Neural progenitor cell (in vitro differentiated cells): ENCODE results near the gene ABO. TPM values are rescaled to one million over a fixed set of nuclear protein-coding genes. Genes with fewer than 3 reads are reported as not detected.
A peak's percentile ranks its signal among the peaks of the same experiment; 100 is the strongest.
"Not testable (repeated sequence)": the region's sequence is repeated elsewhere in the genome, so short reads cannot be mapped to it uniquely, and the experiment has no call there.

ENCODE experiments used
- DNase-seq: peaks from one replicate; pipeline ENCODE4 v3.0.0-alpha.2; 2016; ENCODE audit warnings: low spot score
- H2AFZ ChIP-seq: fragments of 200-600 bp; sonication (generic); replicated peaks from 2 replicates; pipeline ENCODE4 v1.6.1; 2016; ENCODE audit warnings: antibody characterized with exemption
- H3F3A ChIP-seq: fragments of 200-600 bp; sonication (generic); 2 replicates; pipeline ENCODE4 v1.6.1; 2016; ENCODE audit warnings: antibody characterized with exemption, low read depth
- H3K27ac ChIP-seq: fragments of 200-600 bp; sonication (generic); 2 replicates; pipeline ENCODE4 v1.5.1; 2016; ENCODE audit warnings: mild to moderate bottlenecking
- H3K27me3 ChIP-seq: fragments of 200-600 bp; sonication (generic); 2 replicates; pipeline ENCODE4 v1.6.1; 2016; ENCODE audit warnings: mild to moderate bottlenecking, moderate library complexity
- H3K36me3 ChIP-seq: fragments of 200-600 bp; sonication (generic); 2 replicates; pipeline ENCODE4 v1.5.1; 2016
- H3K4me1 ChIP-seq: fragments of 200-600 bp; sonication (generic); 2 replicates; pipeline ENCODE4 v1.6.1; 2016; ENCODE audit warnings: mixed run types
- H3K4me2 ChIP-seq: fragments of 200-600 bp; sonication (generic); 2 replicates; pipeline ENCODE4 v1.6.1; 2016
- H3K4me3 ChIP-seq: fragments of 200-600 bp; sonication (generic); 2 replicates; pipeline ENCODE4 v1.5.1; 2016
- H3K79me2 ChIP-seq: fragments of 200-600 bp; sonication (generic); 2 replicates; pipeline ENCODE4 v1.6.1; 2016; ENCODE audit warnings: low read depth
- H3K9ac ChIP-seq: fragments of 200-600 bp; sonication (generic); 2 replicates; pipeline ENCODE4 v1.6.1; 2016
- H3K9me3 ChIP-seq: fragments of 200-600 bp; sonication (generic); 2 replicates; pipeline ENCODE4 v1.5.1; 2016; ENCODE audit warnings: low read depth
- H4K20me1 ChIP-seq: fragments of 200-600 bp; sonication (generic); 2 replicates; pipeline ENCODE4 v1.6.1; 2016; ENCODE audit warnings: low read depth
- H3K27ac Mint-ChIP-seq: 3 replicates; pipeline ENCODE4 v1.8.0; 2021; ENCODE audit warnings: mixed read lengths
- H3K27me3 Mint-ChIP-seq: 2 replicates; pipeline ENCODE4 v1.8.0; 2022; ENCODE audit warnings: low read depth, mild to moderate bottlenecking, inconsistent platforms, moderate library complexity, mixed read lengths; ENCODE audit not compliant: insufficient read depth
- H3K36me3 Mint-ChIP-seq: 3 replicates; pipeline ENCODE4 v1.8.0; 2021; ENCODE audit warnings: mixed read lengths
- H3K4me1 Mint-ChIP-seq: 3 replicates; pipeline ENCODE4 v1.8.0; 2021; ENCODE audit warnings: mixed read lengths
- H3K4me3 Mint-ChIP-seq: 3 replicates; pipeline ENCODE4 v1.8.0; 2021; ENCODE audit warnings: mild to moderate bottlenecking, moderate library complexity, mixed read lengths
- H3K9me3 Mint-ChIP-seq: 3 replicates; pipeline ENCODE4 v1.8.0; 2020; ENCODE audit warnings: mixed read lengths
- EZH2 ChIP-seq: fragments of 200-600 bp; sonication (generic); IDR thresholded peaks from 2 replicates; pipeline ENCODE4 v1.6.1; 2017; ENCODE audit warnings: antibody characterized with exemption, mild to moderate bottlenecking, moderate library complexity
- EZH2phosphoT487 ChIP-seq: fragments of 200-600 bp; sonication (generic); IDR thresholded peaks from 2 replicates; pipeline ENCODE4 v1.6.1; 2017; ENCODE audit warnings: antibody characterized with exemption
- total RNA-seq: library from RNA; depleted of rRNA; stranded (reverse); fragments of >200 nt; gene quantifications from 2 replicates; pipeline ENCODE4 v1.2.3, GENCODE V29; 2015; ENCODE audit warnings: low replicate concordance
- TF ChIP-seq, protein P1 (sequence below): fragments of 200-600 bp; sonication (generic); IDR thresholded peaks from 2 replicates; pipeline ENCODE4 v1.5.1; 2017; ENCODE audit warnings: antibody characterized with exemption, mild to moderate bottlenecking

The ABO gene
- total RNA-seq, 1 donor from 2014 or later, result not detected

DNA sequence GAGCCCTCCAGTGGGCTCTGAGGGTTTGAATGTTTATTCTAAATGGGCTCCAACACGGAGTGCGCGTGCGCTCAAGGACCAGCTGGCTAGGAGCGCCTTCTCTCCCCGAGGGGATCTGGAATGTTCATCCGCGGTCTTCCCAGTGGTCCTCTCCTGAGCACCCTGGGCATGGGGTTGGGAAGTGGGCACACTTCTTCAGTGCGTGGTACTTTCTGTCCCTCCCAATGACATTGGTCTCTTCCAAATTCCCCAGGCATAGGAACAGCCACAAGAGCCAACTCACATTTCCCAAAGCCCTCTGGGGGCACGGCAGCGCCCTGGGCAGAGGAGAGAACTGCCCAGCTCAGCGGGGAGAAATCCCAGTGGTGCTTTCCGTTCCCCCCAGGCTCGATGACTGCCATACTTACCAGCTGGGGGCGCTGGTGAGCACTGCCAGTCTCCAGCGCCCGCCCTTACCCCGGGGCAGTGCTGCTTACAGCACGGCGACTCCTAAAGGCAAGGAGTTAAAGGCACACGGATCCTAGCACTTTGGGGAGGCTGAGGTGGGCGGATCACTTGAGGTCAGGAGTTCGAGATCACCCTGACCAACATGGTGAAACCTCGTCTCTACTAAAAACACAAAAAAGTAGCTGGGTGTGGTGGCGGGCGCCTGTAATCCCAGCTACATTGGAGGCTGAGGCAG, 36.0 kb downstream of the ABO start:
- H3K36me3 ChIP-seq, result no peaks in the 10 kb centered on the region
- Mint-ChIP-seq H3K4me3 (peak overlapping the region; percentile 78), H3K27me3 (peaks cover 20% of the 10 kb centered on the region), H3K9me3 (peaks cover 2% of the 10 kb centered on the region), H3K27ac (no peak overlapping the region), H3K4me1 (peaks cover 15% of the 10 kb centered on the region), H3K36me3 (no peaks in the 10 kb centered on the region)
- H3K4me1 ChIP-seq, result no peaks in the 10 kb centered on the region
- TF ChIP-seq EZH2phosphoT487, result peak; percentile 28
- TF ChIP-seq, protein P1, sequence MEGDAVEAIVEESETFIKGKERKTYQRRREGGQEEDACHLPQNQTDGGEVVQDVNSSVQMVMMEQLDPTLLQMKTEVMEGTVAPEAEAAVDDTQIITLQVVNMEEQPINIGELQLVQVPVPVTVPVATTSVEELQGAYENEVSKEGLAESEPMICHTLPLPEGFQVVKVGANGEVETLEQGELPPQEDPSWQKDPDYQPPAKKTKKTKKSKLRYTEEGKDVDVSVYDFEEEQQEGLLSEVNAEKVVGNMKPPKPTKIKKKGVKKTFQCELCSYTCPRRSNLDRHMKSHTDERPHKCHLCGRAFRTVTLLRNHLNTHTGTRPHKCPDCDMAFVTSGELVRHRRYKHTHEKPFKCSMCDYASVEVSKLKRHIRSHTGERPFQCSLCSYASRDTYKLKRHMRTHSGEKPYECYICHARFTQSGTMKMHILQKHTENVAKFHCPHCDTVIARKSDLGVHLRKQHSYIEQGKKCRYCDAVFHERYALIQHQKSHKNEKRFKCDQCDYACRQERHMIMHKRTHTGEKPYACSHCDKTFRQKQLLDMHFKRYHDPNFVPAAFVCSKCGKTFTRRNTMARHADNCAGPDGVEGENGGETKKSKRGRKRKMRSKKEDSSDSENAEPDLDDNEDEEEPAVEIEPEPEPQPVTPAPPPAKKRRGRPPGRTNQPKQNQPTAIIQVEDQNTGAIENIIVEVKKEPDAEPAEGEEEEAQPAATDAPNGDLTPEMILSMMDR, result peak; percentile 77
- no peak for TF ChIP-seq EZH2
- no peak overlapping the region for H2AFZ ChIP-seq
- H3K79me2 ChIP-seq, result no peaks in the 10 kb centered on the region
- H3F3A ChIP-seq, result peaks cover 23% of the 10 kb centered on the region
- no peak overlapping the region for H3K27ac ChIP-seq
- H3K9me3 ChIP-seq, result no peaks in the 10 kb centered on the region
- no peak overlapping the region for H3K9ac ChIP-seq
- H3K4me2 ChIP-seq, result peak overlapping the region; percentile 61
- peak; percentile 85 for DNase-seq
- no peaks in the 10 kb centered on the region for H4K20me1 ChIP-seq
- peak overlapping the region; percentile 14 for H3K4me3 ChIP-seq
- H3K27me3 ChIP-seq, result peaks cover 41% of the 10 kb centered on the region

- Histone ChIP-seq H3F3A (peaks cover 23% of the 10 kb centered on the region), H3K79me2 (no peaks in the 10 kb centered on the region), H3K36me3 (no peaks in the 10 kb centered on the region), H3K4me3 (peak overlapping the region; percentile 14), H4K20me1 (no peaks in the 10 kb centered on the region), H3K27ac (no peak overlapping the region), H3K9ac (no peak overlapping the region), H3K9me3 (no peaks in the 10 kb centered on the region), H3K27me3 (peaks cover 36% of the 10 kb centered on the region), H2AFZ (no peak overlapping the region), H3K4me1 (no peaks in the 10 kb centered on the region), H3K4me2 (peak overlapping the region; percentile 61)
- Mint-ChIP-seq H3K4me1 (peaks cover 15% of the 10 kb centered on the region), H3K4me3 (peak overlapping the region; percentile 78), H3K27ac (no peak overlapping the region), H3K9me3 (peaks cover 2% of the 10 kb centered on the region), H3K36me3 (no peaks in the 10 kb centered on the region), H3K27me3 (peaks cover 22% of the 10 kb centered on the region)
- no peak for TF ChIP-seq EZH2phosphoT487
- TF ChIP-seq EZH2, result no peak
- TF ChIP-seq, protein P1, result no peak
- DNase-seq, result peak; percentile 81
These were observed 36.6 kb downstream of the ABO start for GRCh38 chr9:133238272-133238850.

GRCh38 chr9:133237035-133237731, 37.8 kb downstream of the ABO start:
- Mint-ChIP-seq H3K4me1 (peaks cover 15% of the 10 kb centered on the region), H3K27me3 (peaks cover 22% of the 10 kb centered on the region), H3K27ac (no peak overlapping the region), H3K4me3 (peak overlapping the region; percentile 46), H3K36me3 (no peaks in the 10 kb centered on the region), H3K9me3 (peaks cover 2% of the 10 kb centered on the region)
- Histone ChIP-seq H3K27me3 (peaks cover 35% of the 10 kb centered on the region), H3K27ac (no peak overlapping the region), H3K36me3 (no peaks in the 10 kb centered on the region), H3K4me2 (no peak overlapping the region), H3K9ac (no peak overlapping the region), H3K4me1 (no peaks in the 10 kb centered on the region), H4K20me1 (no peaks in the 10 kb centered on the region), H2AFZ (no peak overlapping the region), H3K9me3 (no peaks in the 10 kb centered on the region), H3K79me2 (no peaks in the 10 kb centered on the region), H3F3A (peaks cover 23% of the 10 kb centered on the region), H3K4me3 (no peak overlapping the region)
- TF ChIP-seq EZH2 (no peak), EZH2phosphoT487 (no peak)
- TF ChIP-seq, protein P1, result no peak
- DNase-seq, result no peak

DNA sequence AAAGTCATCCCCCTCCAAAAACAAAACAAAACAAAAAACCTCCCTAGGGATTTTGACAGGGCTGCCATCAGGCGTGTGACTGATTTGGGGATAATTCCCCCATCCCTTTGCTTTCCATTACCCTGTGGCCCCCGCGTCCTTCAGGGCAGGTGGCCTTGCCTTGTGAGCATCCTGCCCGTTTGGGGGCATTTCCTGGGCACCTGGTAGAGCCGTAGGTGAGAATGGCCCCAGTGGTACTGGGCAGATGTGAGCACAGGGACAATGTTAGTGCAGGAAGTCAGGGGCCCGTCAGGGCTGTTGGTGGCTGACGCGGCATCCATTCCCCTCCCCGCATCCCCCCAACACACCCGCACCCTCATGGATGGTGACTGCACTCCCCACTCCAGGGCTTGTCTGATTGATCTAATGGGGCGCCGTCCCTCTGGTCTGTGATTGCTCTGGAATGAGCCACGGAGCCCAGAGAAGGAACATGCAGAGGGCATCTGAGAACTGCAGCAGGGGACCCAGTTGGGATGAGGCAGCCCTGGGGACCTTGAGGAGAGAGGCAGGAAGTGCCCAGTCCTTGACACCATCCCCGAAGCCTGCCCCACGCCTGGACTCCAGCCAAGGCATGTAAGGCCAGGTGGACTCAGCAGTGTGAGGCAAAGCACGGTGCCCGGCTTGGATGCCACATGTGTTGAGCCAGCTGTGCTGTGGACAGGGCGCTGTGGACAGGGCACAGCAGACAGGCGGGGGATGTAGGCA, 38.5 kb downstream of the ABO start:
- not testable (repeated sequence) for H3K4me3 ChIP-seq, H3K4me2 ChIP-seq, H3K36me3 ChIP-seq, H3K9ac ChIP-seq, H3K4me3 Mint-ChIP-seq, H4K20me1 ChIP-seq, H3K4me1 ChIP-seq, H3K27ac Mint-ChIP-seq, H2AFZ ChIP-seq, H3K9me3 Mint-ChIP-seq, H3K27ac ChIP-seq, H3K79me2 ChIP-seq, DNase-seq, H3K9me3 ChIP-seq, H3K36me3 Mint-ChIP-seq
- Mint-ChIP-seq H3K27me3 (peaks cover 18% of the 10 kb centered on the region), H3K4me1 (peaks cover 15% of the 10 kb centered on the region)
- H3F3A ChIP-seq, result peaks cover 23% of the 10 kb centered on the region
- peaks cover 42% of the 10 kb centered on the region for H3K27me3 ChIP-seq
